Measurements from ENCODE around the gene ZBTB8OS. TPM values are rescaled to one million over a fixed set of nuclear protein-coding genes. Genes with fewer than 3 reads are reported as not detected.

ZBTB8OS gene
- total RNA-seq, 1 experiment from 2014 or later, result 66.2 TPM

DNA sequence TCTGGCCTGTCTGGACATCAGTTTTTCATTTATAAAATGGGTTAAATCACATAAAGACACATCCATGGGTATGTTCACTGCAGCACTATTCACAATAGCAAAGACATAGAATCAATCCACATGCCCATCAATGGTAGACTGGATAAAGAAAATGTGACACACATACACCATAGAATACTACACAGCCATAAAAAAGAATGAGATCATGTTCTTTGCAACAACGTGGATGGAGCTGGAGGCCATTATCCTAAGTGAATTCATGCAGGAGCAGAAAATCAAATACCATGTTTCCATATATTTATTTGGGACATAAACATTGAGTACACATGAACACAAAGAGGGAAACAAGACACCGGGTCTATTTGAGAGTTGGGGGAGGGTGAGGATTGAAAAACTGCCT, 28.1 kb downstream of the ZBTB8OS start:
- BruUV-seq (replicated peaks), result no TSS peak

GRCh38 chr1:32619701-32620485, 30.5 kb downstream of the ZBTB8OS start:
- peak; percentile 20 for DNase-seq (ENCODE audit: unreplicated experiment)
- ChIA-PET CTCF (interaction anchor here (1.0 to 1.7 kb wide), 7 partner anchors 8 to 218 kb away, joined by 3 to 7 read pairs (median 5); no protein-coding TSS in a partner anchor), POLR2A (interaction anchor here (0.6 to 1.1 kb wide), 3 partner anchors 9 to 225 kb away, joined by 3 read pairs; no protein-coding TSS in a partner anchor)
- no TSS peak for BruUV-seq (replicated peaks)
- intact Hi-C loops (cut with micrococcal nuclease), result no loop called here
- H3K4me3 Mint-ChIP-seq (ENCODE audit: unreplicated experiment), result no peak overlapping the region
- H3K9me3 Mint-ChIP-seq (ENCODE audit: unreplicated experiment), result no peaks in the 10 kb centered on the region
- H3K36me3 Mint-ChIP-seq (ENCODE audit: insufficient read depth, unreplicated experiment), result peaks cover 52% of the 10 kb centered on the region
- H3K4me1 Mint-ChIP-seq (ENCODE audit: insufficient read depth, unreplicated experiment), result no peaks in the 10 kb centered on the region
- TF ChIP-seq, protein P1, sequence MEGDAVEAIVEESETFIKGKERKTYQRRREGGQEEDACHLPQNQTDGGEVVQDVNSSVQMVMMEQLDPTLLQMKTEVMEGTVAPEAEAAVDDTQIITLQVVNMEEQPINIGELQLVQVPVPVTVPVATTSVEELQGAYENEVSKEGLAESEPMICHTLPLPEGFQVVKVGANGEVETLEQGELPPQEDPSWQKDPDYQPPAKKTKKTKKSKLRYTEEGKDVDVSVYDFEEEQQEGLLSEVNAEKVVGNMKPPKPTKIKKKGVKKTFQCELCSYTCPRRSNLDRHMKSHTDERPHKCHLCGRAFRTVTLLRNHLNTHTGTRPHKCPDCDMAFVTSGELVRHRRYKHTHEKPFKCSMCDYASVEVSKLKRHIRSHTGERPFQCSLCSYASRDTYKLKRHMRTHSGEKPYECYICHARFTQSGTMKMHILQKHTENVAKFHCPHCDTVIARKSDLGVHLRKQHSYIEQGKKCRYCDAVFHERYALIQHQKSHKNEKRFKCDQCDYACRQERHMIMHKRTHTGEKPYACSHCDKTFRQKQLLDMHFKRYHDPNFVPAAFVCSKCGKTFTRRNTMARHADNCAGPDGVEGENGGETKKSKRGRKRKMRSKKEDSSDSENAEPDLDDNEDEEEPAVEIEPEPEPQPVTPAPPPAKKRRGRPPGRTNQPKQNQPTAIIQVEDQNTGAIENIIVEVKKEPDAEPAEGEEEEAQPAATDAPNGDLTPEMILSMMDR (IDR thresholded peaks at IDR 0.05; ENCODE audit: unreplicated experiment), result no peak
- H3K27ac Mint-ChIP-seq (ENCODE audit: low read depth, unreplicated experiment), result no peak overlapping the region
- no peaks in the 10 kb centered on the region for H3K27me3 Mint-ChIP-seq (ENCODE audit: insufficient read depth, unreplicated experiment)

More for the DNA sequence above, 28.1 kb downstream of the ZBTB8OS start:
- Mint-ChIP-seq H3K27me3 (ENCODE audit: insufficient read depth, unreplicated experiment) (no peaks in the 10 kb centered on the region), H3K4me1 (ENCODE audit: insufficient read depth, unreplicated experiment) (no peaks in the 10 kb centered on the region), H3K4me3 (ENCODE audit: unreplicated experiment) (no peak overlapping the region), H3K36me3 (ENCODE audit: insufficient read depth, unreplicated experiment) (peaks cover 64% of the 10 kb centered on the region), H3K9me3 (ENCODE audit: unreplicated experiment) (no peaks in the 10 kb centered on the region), H3K27ac (ENCODE audit: low read depth, unreplicated experiment) (no peak overlapping the region)
- ChIA-PET POLR2A (interaction anchor here (0.6 to 1.1 kb wide), 3 partner anchors 10 to 206 kb away, joined by 3 read pairs; partner anchors contain the start of gene RBBP4), CTCF (interaction anchor here (0.6 kb wide), 1 partner anchor 1494 kb away, joined by 5 read pairs; no protein-coding TSS in a partner anchor)
- TF ChIP-seq, protein P1 (IDR thresholded peaks at IDR 0.05; ENCODE audit: unreplicated experiment), result no peak
- no peak for DNase-seq (ENCODE audit: unreplicated experiment)
- intact Hi-C loops (cut with micrococcal nuclease), result no loop called here

GRCh38 chr1:32618673-32619221, 31.6 kb downstream of the ZBTB8OS start:
- CTCF ChIA-PET, result interaction anchor here (1.1 to 1.2 kb wide), 2 partner anchors 7 to 92 kb away, joined by 4 to 5 read pairs; no protein-coding TSS in a partner anchor
- Mint-ChIP-seq H3K9me3 (ENCODE audit: unreplicated experiment) (no peaks in the 10 kb centered on the region), H3K27ac (ENCODE audit: low read depth, unreplicated experiment) (no peak overlapping the region), H3K4me1 (ENCODE audit: insufficient read depth, unreplicated experiment) (no peaks in the 10 kb centered on the region), H3K27me3 (ENCODE audit: insufficient read depth, unreplicated experiment) (no peaks in the 10 kb centered on the region), H3K36me3 (ENCODE audit: insufficient read depth, unreplicated experiment) (peaks cover 40% of the 10 kb centered on the region), H3K4me3 (ENCODE audit: unreplicated experiment) (no peak overlapping the region)
- peak; percentile 15 for DNase-seq (ENCODE audit: unreplicated experiment)
- TF ChIP-seq, protein P1 (IDR thresholded peaks at IDR 0.05; ENCODE audit: unreplicated experiment), result no peak
- POLR2A ChIA-PET, result no interaction called here
- intact Hi-C loops (cut with micrococcal nuclease), result no loop called here
- BruUV-seq (replicated peaks), result no TSS peak

DNA sequence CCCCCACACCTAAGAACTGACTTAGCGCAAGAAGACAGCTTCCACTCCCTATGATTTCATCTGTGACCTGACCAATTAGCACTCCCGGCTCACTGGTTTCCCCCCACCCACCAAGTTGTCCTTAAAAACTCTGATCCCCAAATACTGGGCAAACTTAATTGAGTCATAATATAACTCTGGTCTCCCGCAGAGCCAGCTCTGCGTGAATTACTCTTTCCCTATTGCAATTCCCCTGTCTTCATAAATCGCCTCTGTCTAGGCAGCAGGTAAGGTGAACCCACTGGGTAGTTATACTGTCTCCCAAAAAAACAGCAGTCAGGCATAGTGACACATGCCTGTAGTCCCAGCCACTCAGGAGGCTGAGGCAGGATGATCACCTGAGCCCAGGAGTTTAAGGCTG, 36.9 kb downstream of the ZBTB8OS start:
- Mint-ChIP-seq H3K4me1 (ENCODE audit: insufficient read depth, unreplicated experiment) (peaks cover 8% of the 10 kb centered on the region), H3K36me3 (ENCODE audit: insufficient read depth, unreplicated experiment) (no peaks in the 10 kb centered on the region), H3K9me3 (ENCODE audit: unreplicated experiment) (no peaks in the 10 kb centered on the region), H3K27me3 (ENCODE audit: insufficient read depth, unreplicated experiment) (no peaks in the 10 kb centered on the region), H3K4me3 (ENCODE audit: unreplicated experiment) (peak overlapping the region; percentile 13), H3K27ac (ENCODE audit: low read depth, unreplicated experiment) (no peak overlapping the region)
- DNase-seq (ENCODE audit: unreplicated experiment), result no peak
- ChIA-PET POLR2A (interaction anchor here (0.6 to 1.4 kb wide), 3 partner anchors 17 to 74 kb away, joined by 3 to 6 read pairs (median 5); partner anchors contain the start of genes RBBP4 and ZBTB8A), CTCF (interaction anchor here (0.7 to 1.5 kb wide), 2 partner anchors 92 to 165 kb away, joined by 3 read pairs; no protein-coding TSS in a partner anchor)
- BruUV-seq (replicated peaks), result no TSS peak
- TF ChIP-seq, protein P1 (IDR thresholded peaks at IDR 0.05; ENCODE audit: unreplicated experiment), result no peak
- intact Hi-C loops (cut with micrococcal nuclease), result no loop called here

All from MCF 10A (cell line).